Upper lobe of left lung (tissue), 4 donors: ENCODE results near the gene MYOF.

Source experiments
- CTCF ChIP-seq, 6 experiments: fragments of 450-650 bp in 4 of 6; fragments of 200-600 bp in 2 of 6; sonication (generic) in 2 of 6; IDR thresholded peaks; one replicate each; pipeline ENCODE4 v1.5.1; 2016 to 2019; ENCODE audit warnings: antibody characterized with exemption in 6 of 6
- EP300 ChIP-seq, 4 donors: sonication (generic); formaldehyde crosslinking; IDR thresholded peaks; one replicate each; pipeline ENCODE4 v1.5.1; 2017; ENCODE audit warnings: antibody characterized with exemption in 4 of 4, control low read depth in 2 of 4

- no peak for TF ChIP-seq CTCF (IDR thresholded peaks at IDR 0.05)
- no peak for TF ChIP-seq EP300 (IDR thresholded peaks at IDR 0.05)
These were observed 443 bp downstream of the MYOF start for GRCh38 chr10:93481637-93482144.
